ENCODE data around the gene PLCB1.

The PLCB1 gene

DNA sequence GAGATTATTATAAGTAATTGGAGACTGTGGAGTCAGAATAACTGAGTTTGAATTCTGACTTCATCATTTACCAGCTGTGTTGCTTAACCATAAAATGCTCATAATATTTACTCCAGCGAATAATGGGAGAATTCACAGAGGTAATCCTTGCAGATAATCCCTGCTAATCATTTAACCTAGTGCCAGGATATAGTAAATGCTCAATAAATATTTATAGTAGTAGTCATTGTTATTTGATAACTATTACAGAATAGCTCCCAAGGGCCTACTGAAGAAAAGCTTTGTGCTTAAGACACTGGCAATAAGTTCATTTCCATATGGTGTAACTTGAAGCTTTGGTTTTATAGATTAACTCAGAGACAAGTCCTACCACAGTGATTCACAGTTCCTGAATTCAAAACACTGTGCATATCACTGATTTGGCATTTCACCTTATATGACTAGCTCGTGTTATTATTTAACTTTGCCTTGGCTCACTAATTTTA, 728.0 kb downstream of the PLCB1 start:
- no peak for DNase-seq

DNA sequence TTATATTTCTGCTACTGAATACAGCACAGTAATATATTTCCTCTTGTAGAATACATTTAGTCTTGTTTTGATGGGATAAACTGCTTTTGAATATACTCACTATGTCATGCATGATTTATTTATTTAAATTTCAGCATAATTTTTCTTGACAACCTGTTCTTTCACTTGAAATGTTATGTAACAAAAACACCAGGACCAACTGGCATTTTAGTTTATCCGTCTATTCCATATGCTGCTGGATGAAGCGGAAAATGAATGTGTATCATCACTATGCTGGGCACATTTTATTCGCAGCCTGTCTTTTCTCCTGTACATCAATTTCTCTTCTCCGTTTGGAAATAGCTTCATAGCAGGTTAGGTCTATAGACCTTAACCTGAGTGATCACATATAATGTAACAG, 730.0 kb downstream of the PLCB1 start:
- no peak for DNase-seq

DNA sequence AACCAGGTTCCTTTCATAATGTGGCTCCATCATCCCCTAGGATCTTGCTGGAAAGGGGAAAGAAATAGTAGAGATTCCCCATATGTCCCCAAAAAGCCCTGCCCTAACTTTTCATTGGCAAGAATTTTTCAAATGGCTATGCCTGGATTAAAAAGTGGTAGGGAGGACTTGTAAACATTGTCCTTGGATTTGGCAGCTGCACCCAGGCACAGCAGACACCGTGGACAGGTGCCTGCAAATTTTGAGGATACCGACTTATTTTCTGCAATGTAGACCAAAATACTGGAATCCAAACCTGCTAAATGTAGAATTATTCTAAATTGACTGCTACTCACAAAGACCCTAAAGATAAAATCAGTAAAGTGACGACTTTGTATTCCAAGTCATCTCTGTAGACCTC, 733.6 kb downstream of the PLCB1 start:
- no peak for DNase-seq

DNA sequence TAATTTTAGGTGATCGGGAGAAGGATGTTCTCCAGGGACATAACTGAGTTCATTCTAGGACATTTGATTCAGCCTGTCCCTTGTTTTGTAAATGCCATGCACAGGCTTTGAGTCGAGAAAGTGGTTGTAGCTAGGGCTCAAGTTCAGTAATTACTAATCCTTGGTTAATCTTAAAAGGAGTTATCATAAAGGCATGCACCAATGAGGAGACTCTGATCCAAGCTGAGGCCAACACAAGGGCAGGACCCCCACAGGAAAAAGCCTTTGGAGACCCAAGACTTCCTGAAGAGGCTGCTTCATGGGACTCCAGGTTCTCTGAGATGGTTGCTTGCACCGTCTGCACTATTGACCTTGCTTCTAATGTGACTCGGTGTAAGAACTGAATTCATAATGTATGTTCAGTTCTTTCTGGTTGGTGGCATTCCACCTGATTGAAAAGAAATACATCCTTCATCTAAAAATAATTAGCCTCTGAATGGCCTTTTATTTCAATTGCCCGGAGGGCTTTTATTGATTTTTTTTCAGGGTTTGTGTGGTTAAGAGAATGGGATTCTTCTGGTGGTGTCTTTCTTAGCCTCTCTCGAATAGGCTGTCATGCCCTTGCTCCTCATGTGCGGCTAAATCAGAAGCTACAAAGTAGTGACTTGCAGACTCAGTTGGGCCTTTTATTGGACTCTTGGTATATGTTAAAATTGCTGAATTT, 735.1 kb downstream of the PLCB1 start:
- no peak for DNase-seq

DNA sequence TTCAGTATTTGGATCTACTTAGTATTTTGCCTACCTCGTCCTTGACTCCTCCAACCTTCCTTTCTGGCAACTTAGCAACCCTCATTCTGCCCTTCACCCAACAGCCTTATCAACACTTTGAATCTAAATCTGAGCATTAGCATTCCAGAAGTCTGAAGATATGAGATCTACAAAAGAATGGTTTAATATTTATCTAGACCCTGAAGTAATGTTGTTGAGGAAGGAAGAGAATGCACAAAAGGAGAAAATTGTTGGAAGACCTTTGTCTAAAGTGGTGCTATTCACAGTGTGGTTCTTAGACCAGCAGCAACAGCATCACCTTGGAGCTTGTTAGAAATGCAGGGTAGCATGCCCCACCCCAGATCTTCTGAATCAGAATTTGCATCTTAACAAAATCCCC, 738.6 kb downstream of the PLCB1 start:
- no peak for DNase-seq

DNA sequence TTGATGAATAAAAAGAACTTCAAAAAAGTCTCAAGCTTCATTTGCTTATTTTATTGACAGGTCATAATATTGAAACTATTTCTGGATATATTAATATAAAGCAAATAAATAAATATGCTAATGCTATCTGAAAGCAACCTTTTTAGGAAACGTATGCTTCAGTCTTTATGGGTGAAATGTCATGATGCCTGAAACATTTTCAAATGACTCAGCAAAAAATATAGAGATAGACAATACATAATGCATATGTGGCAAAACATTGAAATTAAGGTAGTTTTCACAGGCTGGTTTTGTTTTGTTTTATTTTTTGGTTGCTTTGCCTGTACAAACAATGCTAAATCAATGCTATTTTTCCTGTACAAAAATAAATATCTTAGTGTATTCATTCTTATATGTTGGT, 742.4 kb downstream of the PLCB1 start:
- no peak for DNase-seq

DNA sequence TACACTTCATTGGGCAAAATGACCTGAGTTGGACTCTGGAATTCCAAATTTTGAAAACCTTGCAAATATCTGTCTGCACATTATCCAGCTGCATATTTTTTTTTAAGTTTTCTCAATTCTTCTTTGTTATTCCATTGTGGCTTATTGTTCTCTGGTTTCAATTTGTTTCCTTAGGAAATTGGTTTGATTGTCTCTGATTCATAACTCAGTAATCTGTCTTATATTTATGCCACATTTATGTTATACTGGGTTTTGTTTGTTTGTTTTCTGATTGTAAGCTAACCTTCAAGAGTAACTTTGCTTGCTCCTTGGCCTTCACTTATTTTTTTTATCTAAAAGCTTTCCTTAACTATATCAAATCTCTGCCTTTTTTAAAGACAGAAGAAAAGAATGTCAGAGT, 743.5 kb downstream of the PLCB1 start:
- no peak for DNase-seq

DNA sequence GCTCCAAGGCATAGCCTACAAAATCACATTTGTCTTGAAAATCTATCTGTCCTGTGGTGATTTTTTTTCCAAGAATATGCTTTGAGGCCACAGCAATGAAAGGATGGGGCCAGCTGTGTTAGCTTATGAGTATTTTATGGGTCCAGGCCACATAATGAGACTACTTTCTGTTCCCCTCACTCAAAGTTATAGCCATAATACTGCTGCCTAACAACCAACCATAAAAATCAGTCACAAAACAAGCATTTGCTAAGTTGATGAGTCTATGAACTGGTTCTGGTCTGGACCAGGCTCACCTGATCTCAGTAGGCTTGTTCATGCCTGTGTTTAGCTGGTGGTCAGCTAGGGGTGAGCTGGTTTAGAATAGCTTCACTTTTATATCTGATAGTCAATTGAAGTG, 744.3 kb downstream of the PLCB1 start:
- no peak for DNase-seq

DNA sequence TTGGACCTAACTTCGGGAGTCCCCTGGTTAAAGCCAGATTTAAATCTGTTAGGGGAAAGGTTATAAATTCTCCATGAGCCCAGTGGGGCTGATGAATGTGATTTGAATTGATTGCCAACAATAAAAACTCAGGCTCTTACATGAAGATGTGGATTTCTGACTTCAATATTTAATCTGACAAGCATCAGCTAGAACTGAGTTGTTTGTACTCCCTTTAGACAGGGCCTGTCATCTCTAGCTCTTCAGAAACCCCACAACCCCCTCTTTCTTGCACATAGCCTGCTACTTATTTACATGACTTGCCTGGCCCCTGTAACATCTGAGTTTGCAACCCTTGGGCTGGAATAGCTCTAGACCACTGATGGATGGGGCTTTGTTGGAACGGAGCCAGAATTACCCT, 745.2 kb downstream of the PLCB1 start:
- DNase-seq = no peak

DNA sequence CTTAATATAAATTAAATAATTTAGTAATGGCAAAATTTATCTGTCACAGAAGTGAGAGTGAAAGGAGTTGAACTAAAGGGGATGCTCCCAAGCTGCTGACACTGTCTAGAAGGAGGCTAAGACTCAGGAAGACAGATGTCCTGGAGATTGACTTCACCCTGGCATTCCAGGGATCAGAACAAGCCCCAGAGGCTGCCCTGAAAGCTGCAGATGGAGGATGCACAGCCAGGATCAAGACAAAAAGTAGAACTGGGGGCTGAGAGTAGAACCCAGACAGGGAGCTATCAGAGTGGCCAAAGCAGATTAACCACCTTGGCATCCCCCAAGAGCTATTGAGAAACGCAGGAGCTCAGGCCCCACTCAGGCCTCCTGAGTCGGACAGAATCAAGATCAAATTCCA, 747.6 kb downstream of the PLCB1 start:
- no peak for DNase-seq

DNA sequence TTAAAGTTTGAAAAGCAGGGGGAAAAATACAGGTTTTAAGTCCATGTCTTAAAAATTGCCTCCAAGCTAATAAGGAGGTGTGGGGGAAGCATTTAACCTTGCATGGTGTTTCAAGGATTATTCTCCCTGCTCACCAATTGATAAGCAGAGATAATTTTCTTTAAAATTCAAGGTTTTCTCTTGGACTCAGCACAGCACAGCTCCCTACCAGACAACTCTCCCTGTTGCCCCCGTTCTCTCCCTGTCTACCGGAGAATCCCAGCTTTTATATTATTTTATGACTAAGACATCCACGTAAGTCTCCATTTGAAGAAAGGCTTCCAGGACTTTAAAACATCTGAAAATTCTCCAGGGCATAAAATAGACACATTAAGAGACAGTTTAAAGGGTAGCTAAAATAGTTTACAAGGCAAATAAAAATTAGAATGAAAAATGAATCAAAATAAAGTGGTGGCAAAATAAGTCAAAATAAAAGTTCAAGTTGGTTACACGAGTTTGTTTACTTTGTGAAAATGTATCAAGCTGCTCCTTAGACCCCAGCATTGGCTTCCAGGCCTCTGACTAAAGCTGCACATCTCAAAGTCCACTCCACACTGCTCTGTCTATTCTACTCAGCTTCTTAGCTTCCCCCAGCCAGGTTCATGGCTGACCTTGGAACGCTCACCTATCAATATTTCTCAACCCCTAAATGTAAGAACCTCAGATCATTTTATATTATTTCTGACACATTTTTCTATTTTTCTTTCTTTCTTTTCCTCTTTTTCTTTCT, 748.2 kb downstream of the PLCB1 start:
- DNase-seq = no peak

DNA sequence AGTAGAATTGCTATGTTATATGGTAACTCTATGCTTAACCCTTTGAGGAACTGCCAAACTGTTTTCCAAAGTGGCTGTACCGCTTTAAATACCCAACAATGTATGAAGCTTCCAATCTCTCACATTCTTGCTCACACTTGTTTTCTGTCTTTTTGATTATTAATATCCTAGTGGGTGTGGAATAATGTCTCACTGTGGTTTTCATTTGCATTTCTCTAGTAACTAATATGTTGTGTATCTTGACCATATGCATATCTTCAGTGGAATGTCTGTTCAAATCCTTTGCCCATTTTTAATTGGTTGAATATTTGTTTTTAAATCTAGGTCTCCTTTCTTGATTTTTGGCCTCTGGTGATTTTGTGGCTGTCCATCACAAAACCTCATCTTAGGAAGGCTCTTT, 759.0 kb downstream of the PLCB1 start:
- DNase-seq = no peak

DNA sequence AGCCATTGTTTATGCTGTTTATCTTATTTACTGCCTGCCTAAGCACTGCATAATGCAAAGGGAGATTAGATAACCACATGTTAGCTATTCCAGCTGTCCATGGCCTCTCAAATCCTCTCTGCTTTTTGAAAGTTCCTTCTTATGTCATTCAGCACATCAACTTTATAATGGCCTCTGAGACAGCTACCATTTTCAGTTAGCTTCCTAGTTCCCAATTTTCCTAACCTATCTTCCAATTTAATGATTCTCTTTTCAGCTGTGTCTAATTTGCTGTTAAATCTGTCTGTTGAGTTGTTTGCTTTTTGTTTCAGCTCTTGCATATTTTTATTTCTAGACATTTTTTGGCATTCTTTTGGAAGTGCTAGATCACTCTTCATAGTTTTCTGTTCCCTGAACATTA, 763.4 kb downstream of the PLCB1 start:
- DNase-seq = no peak

DNA sequence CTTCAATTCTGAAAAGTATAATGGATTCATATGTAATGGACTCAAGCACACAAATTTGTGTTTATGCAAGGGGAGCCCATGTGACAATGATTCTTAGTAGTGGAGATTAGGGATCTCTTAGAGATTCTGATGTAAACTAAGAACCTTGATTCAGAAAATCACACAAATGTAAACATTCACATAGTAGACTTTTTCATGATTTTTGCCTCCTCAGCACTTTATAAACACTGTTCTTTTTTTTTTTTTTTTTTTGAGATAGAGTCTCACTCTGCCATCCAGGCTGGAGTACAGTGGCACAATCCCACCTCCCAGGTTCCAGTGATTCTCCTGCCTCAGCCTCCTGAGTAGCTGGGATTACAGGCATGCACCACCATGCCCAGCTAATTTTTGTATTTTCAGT, 766.8 kb downstream of the PLCB1 start:
- DNase-seq = no peak

DNA sequence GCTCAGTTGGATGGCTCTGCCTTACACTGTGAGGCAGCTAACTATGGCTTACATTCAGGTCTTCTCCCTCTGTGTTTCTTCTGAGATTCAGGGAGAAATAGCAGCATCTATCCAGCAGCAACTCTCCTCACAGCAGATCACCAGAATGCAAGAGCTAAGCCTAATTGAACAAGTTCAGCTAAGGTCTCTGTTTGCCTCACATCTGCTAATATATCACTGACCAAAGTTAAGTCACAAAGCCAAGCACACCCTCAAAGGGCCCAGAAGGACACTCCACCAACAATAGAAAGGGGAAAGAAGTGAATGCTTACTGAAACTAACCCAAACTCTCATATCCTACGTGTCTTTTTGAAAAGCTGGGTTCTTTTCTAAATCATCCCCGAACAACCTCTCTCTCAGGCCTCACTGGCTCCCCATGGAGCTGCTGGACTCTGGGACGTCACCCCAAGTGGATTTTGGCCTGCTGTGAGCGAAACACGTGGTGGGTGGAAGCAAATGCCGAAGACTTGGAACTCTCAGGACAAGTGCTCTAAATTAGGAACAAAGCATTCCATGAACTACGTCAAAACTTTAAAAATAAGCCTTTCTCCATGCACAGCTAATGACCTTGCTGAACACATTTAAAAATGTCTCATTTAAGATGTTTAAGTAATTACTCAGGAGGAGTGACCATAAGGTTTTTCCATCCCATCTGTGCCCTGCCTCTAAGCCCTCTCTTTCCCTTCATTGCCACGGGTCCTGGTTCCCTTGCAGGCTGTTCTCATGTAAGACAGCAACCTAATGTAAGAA, 769.4 kb downstream of the PLCB1 start:
- no peak for DNase-seq

DNA sequence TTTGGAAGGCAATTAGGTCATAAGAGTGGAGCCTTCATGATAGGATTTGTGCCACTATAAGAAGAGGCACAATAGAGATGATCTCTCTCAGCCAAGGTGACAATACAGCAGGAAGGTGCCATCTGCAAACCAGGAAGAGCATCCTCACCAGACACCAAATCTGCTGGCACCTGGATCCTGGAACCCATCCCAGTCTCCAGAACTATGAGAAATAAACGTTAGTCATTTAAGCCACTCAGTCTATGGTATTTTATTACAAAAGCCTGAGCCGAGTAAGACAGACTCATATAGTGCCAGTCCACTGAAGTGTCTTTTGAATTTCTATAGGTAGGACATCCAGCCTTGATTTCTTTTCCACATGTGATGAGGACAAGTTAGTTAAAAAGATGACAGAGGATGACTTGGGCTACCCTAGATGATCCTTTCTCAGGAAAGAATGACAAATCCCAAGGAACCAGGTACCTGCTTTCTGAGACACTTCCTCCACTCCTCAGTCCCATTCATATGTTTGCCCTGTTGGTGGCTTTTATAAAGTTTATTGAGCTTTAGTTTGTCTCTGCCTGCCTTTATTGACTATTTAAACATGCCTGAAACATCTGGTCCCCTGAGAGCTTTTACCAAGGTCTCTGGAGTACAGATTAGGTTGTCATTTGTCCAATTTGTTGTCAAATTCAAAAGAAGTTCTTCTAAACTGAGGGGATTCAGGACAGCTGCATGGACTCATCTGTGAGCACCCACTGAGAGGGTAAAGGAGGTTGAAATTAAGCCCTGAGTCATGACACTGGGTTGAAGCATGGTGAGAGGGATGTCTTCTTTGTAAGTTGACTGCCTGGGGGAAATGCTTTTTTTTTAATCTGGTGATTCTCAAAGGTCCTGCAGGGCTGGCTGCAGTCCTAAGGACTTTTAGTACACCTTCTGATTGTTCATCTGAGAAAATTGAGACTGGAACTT, 771.9 kb downstream of the PLCB1 start:
- no peak for DNase-seq

DNA sequence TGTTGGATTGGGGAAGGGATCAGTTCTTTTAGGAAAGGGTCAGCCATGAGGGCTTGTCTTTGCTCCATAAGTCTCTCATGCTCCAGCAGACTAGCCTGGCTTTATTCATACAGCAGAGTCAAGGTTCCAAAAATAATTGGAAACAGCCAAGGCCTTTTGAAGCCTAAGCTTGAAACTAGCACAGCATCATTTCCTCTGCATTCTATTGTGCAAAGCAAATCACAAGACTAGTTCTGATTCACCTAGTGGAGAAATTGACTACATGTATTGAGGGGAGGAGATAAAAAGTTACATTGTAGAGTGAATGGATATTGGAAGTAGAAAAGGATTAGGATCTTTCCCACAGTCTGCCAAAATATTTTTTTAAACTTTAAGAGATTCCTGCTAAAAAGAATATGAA, 777.5 kb downstream of the PLCB1 start:
- no peak for DNase-seq

DNA sequence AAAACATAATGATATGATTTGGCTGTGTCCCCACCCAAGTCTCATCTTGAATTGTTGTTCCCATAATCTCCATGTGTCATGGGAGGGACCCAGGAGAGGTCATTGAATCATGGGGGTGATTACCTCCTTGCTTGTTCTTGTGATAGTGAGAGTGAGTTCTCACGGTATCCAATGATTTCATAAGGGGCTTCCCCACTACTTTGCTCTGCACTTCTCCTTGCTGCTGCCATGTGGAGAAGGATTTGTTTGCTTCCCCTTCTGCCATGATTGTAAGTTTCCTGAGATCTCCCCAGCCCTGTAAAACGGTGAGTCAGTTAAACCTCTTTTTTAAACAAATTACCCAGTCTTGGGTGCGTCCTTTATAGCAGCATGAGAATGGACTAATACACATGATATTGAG, 780.0 kb downstream of the PLCB1 start:
- DNase-seq = no peak

DNA sequence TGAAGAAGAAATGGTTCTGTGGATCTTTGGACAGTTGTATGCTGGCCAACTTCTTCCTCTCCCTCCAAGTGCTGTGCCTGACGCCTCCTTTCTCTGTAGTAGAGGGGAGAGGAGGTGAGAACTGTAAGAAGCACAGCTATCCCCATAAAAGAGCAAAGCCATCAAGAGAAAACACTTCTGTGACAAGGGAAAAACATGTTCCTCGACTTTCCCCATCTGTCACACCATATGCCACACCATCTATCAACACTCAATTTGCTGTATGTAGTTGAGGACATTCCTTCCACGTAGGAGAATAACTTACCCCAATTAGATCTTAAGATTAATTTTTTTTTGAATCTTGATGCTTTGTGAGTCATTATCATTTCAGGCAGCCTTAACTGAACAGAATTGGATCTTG, 780.7 kb downstream of the PLCB1 start:
- DNase-seq = no peak

DNA sequence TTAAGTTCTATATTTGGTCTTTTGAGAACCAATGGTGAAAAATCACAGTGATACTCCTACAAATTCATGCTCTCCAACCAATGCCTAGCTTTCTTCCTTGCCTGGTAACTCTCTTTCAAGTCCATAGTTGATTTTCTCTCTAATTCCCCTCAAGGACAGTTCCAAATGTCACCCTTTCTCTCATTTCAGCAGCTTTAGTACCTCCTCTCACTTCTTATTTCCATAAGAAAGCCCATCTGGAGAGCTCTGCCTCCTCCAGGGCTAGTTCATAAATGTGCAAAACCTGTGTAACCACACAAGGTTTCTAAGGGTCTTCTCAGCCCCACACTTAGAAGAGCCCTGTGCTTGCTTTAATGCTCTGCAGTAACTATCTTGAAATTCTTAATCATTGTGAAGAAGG, 781.4 kb downstream of the PLCB1 start:
- no peak for DNase-seq

DNA sequence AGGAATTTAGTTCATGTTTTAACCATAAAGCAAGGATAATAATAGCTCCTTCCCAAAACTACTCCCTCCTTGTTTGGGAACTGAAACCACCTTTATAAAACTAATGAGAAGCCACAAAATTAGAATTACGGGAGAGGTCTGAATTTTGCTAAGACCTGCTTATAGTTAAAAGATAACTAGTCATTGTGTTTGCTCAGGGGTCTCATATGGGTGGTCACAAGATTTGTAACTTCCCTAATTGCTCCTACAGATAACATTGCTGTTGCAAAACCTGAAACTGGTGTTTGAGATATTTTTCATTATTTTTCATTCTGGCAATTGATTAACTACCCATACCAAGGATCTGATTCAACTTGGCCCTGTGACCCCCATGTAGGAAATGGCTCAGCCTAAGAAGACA, 782.4 kb downstream of the PLCB1 start:
- no peak for DNase-seq

DNA sequence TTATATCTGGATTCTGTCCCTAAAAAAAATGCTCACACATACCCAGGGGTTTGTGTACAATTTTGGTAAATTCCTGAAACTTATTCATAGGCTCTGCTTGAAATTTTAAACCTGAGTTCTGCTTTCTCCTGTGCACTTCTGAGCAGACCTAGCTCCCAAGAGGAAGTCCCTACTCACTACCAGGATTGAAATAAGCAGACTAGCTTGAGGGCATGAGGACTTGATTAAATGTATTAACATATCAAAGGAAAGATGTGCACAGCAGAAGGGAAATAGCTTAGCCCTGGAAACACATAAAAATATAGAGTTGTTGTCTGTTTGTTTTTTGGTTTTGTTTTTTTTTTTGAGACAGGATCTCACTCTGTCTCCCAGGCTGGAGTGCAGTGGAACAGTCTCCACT, 785.0 kb downstream of the PLCB1 start:
- no peak for DNase-seq

DNA sequence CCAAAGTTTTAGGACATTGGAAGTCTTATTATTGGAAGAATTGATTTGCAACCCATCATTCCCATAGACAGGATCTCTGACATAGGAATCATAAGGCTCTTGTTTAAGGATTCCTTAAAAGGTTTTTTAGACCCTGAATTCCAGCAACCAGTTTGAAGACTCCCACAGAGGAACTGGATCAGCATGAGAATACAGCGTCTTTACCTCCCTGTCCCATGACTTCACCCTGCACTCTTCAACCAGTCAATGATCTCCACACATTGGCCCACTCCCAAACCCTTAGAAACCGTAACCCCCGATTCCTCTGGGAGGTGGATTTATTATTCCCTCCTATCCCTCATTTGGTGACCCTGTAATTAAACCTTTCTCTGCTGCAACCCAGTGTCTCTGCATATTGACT, 786.1 kb downstream of the PLCB1 start:
- DNase-seq = no peak

Measured in NCI-H2029 (cell line).